HL-60 (cell line): Measurements from ENCODE around the gene SPTBN1.

Experiments used
- POLR2AphosphoS5 ChIP-seq: IDR thresholded peaks from 2 replicates; pipeline ENCODE4 v1.6.1; 2012; ENCODE audit warnings: low read depth
- TF ChIP-seq, protein P1 (sequence below): IDR thresholded peaks from one replicate; pipeline ENCODE4 v1.5.1; 2011; ENCODE audit warnings: low read length, control low read depth, inconsistent platforms; ENCODE audit not compliant: insufficient read depth

DNA sequence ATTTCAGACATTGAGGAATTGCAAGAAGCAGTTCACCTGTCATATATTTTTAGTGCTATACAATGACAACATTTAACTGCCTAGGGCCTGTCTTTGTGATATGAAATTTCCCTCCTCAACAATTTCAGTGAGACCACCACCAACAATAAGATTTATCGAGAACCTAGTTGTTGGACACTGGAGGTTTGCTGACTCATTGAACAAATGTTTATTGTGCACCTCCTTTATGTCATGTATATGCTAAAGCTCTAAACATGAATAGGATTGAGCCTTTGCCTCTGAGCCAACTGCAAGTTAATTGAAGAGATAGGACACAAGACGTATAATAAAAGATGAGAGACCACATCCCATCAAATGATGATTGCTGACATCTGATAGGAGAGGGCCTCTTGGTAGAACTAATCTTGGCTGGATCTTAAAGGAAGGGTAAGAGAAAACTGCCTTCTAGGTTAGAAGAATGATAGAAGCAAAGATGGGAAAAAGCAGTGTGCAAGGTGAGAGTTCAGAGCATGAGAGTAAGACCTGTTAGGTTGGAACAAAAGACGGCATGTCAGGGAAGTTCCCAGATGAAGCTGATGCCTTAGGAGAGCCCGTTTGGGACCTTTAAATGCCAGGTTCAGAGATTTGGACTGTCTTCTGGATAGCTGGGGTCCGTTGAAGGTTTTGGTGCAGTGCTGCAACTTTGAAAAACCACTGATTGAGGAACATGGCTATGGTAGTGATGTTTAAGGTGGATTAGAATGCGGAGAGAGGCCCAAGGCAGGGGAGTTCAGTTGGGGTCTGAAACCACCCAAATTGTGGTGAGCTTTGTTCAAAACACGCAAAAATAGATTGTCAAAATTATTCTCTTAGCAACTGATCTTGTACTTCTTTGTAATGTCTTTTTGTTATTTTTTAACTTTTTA is 134.3 kb downstream of the SPTBN1 start:
- TF ChIP-seq, protein P1, sequence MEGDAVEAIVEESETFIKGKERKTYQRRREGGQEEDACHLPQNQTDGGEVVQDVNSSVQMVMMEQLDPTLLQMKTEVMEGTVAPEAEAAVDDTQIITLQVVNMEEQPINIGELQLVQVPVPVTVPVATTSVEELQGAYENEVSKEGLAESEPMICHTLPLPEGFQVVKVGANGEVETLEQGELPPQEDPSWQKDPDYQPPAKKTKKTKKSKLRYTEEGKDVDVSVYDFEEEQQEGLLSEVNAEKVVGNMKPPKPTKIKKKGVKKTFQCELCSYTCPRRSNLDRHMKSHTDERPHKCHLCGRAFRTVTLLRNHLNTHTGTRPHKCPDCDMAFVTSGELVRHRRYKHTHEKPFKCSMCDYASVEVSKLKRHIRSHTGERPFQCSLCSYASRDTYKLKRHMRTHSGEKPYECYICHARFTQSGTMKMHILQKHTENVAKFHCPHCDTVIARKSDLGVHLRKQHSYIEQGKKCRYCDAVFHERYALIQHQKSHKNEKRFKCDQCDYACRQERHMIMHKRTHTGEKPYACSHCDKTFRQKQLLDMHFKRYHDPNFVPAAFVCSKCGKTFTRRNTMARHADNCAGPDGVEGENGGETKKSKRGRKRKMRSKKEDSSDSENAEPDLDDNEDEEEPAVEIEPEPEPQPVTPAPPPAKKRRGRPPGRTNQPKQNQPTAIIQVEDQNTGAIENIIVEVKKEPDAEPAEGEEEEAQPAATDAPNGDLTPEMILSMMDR = no peak
- no peak for TF ChIP-seq POLR2AphosphoS5
